ENCODE measurements around the gene ZNF431.

ZNF431 gene

GRCh38 chr19:21141787-21142464, at the start of gene ZNF431:
Gene ZNF431 (plus strand): TSS chr19:21142040. CDS start chr19:21142184, 144 bp downstream.
- DNase-seq (ENCODE audit: low read depth) = peak; percentile 92
- TF ChIP-seq CTCF (conservative IDR thresholded peaks at IDR 0.05; ENCODE audit: low read length) = no peak
- peak within 1 kb of the TSS; percentile 72 for H3K4me3 ChIP-seq (ENCODE audit: low read length)

GRCh38 chr19:21092109-21092508, 49.7 kb upstream of the ZNF431 start:
- H3K4me3 ChIP-seq (ENCODE audit: low read length) = no peak overlapping the region
- peak; percentile 61 for DNase-seq (ENCODE audit: low read depth)
- no peak for TF ChIP-seq CTCF (conservative IDR thresholded peaks at IDR 0.05; ENCODE audit: low read length)

- no peak overlapping the region for H3K4me3 ChIP-seq (ENCODE audit: low read length)
- DNase-seq (ENCODE audit: low read depth) = peak; percentile 45
- TF ChIP-seq CTCF (conservative IDR thresholded peaks at IDR 0.05; ENCODE audit: low read length) = no peak
Measured at GRCh38 chr19:21094347-21095025, 47.4 kb upstream of the ZNF431 start.

GRCh38 chr19:21098291-21098690, 43.5 kb upstream of the ZNF431 start:
- TF ChIP-seq CTCF (conservative IDR thresholded peaks at IDR 0.05; ENCODE audit: low read length) = no peak
- no peak overlapping the region for H3K4me3 ChIP-seq (ENCODE audit: low read length)

GRCh38 chr19:21101521-21102242, 40.2 kb upstream of the ZNF431 start:
- H3K4me3 ChIP-seq (ENCODE audit: low read length) = no peak overlapping the region
- DNase-seq (ENCODE audit: low read depth) = no peak
- TF ChIP-seq CTCF (conservative IDR thresholded peaks at IDR 0.05; ENCODE audit: low read length) = no peak

More at GRCh38 chr19:21098291-21098690, 43.5 kb upstream of the ZNF431 start:
- DNase-seq (ENCODE audit: low read depth) = no peak

GRCh38 chr19:21109116-21109515, 32.7 kb upstream of the ZNF431 start:
- no peak overlapping the region for H3K4me3 ChIP-seq (ENCODE audit: low read length)
- no peak for TF ChIP-seq CTCF (conservative IDR thresholded peaks at IDR 0.05; ENCODE audit: low read length)
- DNase-seq (ENCODE audit: low read depth) = no peak
